KMS-11 (cell line): ENCODE data around the gene CRAMP1.

Experiments
- H2AFZ ChIP-seq: fragments of 200-600 bp; sonication (generic); 2 replicates; pipeline ENCODE4 v1.6.1; 2016; ENCODE audit warnings: antibody characterized with exemption, mixed run types, low read depth
- H3K27ac ChIP-seq: fragments of 200-600 bp; sonication (generic); 2 replicates; pipeline ENCODE4 v1.6.1; 2016; ENCODE audit warnings: mild to moderate bottlenecking, mixed run types
- H3K27me3 ChIP-seq: fragments of 200-600 bp; sonication (generic); 2 replicates; pipeline ENCODE4 v1.6.1; 2017; ENCODE audit warnings: mild to moderate bottlenecking, low read depth, mixed run types, moderate library complexity; ENCODE audit not compliant: insufficient read depth
- H3K36me3 ChIP-seq: fragments of 200-600 bp; sonication (generic); 2 replicates; pipeline ENCODE4 v1.6.1; 2017; ENCODE audit warnings: mild to moderate bottlenecking, mixed run types; ENCODE audit not compliant: insufficient read depth
- H3K4me1 ChIP-seq: fragments of 200-600 bp; sonication (generic); 2 replicates; pipeline ENCODE4 v1.6.1; 2016; ENCODE audit warnings: mild to moderate bottlenecking, low read depth, mixed run types; ENCODE audit not compliant: poor library complexity, severe bottlenecking
- H3K4me2 ChIP-seq: fragments of 200-600 bp; sonication (generic); 2 replicates; pipeline ENCODE4 v1.7.0; 2016; ENCODE audit warnings: mild to moderate bottlenecking, mixed run types
- H3K4me3 ChIP-seq: fragments of 200-600 bp; sonication (generic); IDR thresholded peaks from 2 replicates; pipeline ENCODE4 v1.6.1; 2017; ENCODE audit warnings: low read depth, low read length, mixed read lengths; ENCODE audit not compliant: insufficient read depth
- H3K79me2 ChIP-seq: fragments of 200-600 bp; sonication (generic); 2 replicates; pipeline ENCODE4 v1.6.1; 2016; ENCODE audit warnings: low read depth, mixed run types; ENCODE audit not compliant: insufficient read depth
- H3K9ac ChIP-seq: fragments of 200-600 bp; sonication (generic); 2 replicates; pipeline ENCODE4 v1.6.1; 2016; ENCODE audit warnings: mild to moderate bottlenecking, mixed run types
- H4K20me1 ChIP-seq: fragments of 200-600 bp; sonication (generic); 2 replicates; pipeline ENCODE4 v1.6.1; 2016; ENCODE audit warnings: mild to moderate bottlenecking, mixed run types; ENCODE audit not compliant: insufficient read depth
- CTCF ChIP-seq: fragments of 200-600 bp; sonication (generic); conservative IDR thresholded peaks from 2 replicates; pipeline ENCODE4 v1.6.1; 2017; ENCODE audit warnings: low read depth, mild to moderate bottlenecking, antibody characterized with exemption, low read length, moderate library complexity, mixed read lengths

CRAMP1 gene

GRCh38 chr16:1641261-1641660 lies 29.1 kb downstream of the CRAMP1 start:
- TF ChIP-seq CTCF: no peak
- Histone ChIP-seq H3K4me1 (no peaks in the 10 kb centered on the region), H3K9ac (no peak overlapping the region), H2AFZ (no peak overlapping the region), H3K4me3 (no peak overlapping the region), H3K27me3 (no peaks in the 10 kb centered on the region), H3K4me2 (no peak overlapping the region), H3K79me2 (no peaks in the 10 kb centered on the region), H3K27ac (no peak overlapping the region), H3K36me3 (no peaks in the 10 kb centered on the region; the same call in 1 of the 2 replicates), H4K20me1 (no peaks in the 10 kb centered on the region)

DNA sequence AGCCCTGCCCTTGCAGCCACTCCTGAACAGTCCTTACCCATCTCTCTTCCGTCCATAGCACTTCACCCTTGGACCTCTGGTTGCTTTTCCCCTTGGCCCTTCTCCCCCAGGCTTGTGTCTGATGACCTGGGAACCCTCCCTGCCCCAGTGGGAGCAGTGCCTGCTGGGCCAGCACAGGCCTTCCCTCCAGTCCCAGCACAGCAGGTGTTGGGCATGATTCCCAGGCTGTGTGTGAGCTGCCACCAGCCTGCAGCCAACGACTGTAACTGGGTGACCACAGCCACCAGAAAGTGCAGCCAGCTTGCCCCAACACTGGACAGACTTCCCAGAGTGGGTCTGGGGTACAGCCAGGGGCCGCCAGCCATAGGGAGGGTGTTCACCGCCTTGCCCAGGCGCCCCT lies 30.0 kb downstream of the CRAMP1 start:
- Histone ChIP-seq H3K9ac (no peak overlapping the region), H3K4me1 (no peaks in the 10 kb centered on the region), H3K79me2 (no peaks in the 10 kb centered on the region), H2AFZ (no peak overlapping the region), H3K4me3 (no peak overlapping the region), H3K36me3 (no peaks in the 10 kb centered on the region; the same call in 1 of the 2 replicates), H3K27me3 (no peaks in the 10 kb centered on the region), H3K27ac (no peak overlapping the region), H3K4me2 (no peak overlapping the region), H4K20me1 (no peaks in the 10 kb centered on the region)
- TF ChIP-seq CTCF: no peak

DNA sequence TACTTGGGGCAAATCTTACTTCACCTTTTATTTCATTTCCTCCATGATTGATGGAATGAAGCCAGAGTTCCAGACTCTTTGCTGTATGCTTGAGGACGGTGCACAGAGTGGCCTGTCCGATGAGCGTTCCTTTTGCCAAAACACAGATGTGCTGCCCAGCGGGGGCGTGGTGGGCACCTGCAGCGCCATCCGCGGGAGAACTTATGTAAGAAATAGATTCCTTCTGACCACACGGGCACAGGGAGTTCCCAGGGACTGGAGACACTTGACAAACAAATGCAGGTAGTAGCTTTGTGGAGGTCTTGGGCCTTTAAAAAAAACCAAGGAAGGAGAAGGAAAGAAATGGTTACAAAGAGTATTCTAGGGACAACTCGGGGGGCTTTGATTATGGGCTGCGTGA lies 30.6 kb downstream of the CRAMP1 start:
- TF ChIP-seq CTCF: no peak
- no peak overlapping the region for H3K4me2 ChIP-seq
- H3K36me3 ChIP-seq: no peaks in the 10 kb centered on the region; the same call in 1 of the 2 replicates
- H2AFZ ChIP-seq: no peak overlapping the region
- H3K9ac ChIP-seq: no peak overlapping the region
- H3K4me3 ChIP-seq: no peak overlapping the region
- H4K20me1 ChIP-seq: no peaks in the 10 kb centered on the region
- no peaks in the 10 kb centered on the region for H3K79me2 ChIP-seq
- no peaks in the 10 kb centered on the region for H3K27me3 ChIP-seq
- H3K4me1 ChIP-seq: no peaks in the 10 kb centered on the region
- no peak overlapping the region for H3K27ac ChIP-seq

GRCh38 chr16:1643521-1643920 lies 31.4 kb downstream of the CRAMP1 start:
- Histone ChIP-seq H3K4me1 (no peaks in the 10 kb centered on the region), H3K9ac (no peak overlapping the region), H3K36me3 (no peaks in the 10 kb centered on the region; the same call in 1 of the 2 replicates), H3K4me2 (no peak overlapping the region), H2AFZ (no peak overlapping the region), H3K27me3 (no peaks in the 10 kb centered on the region), H4K20me1 (no peaks in the 10 kb centered on the region), H3K4me3 (no peak overlapping the region), H3K79me2 (no peaks in the 10 kb centered on the region), H3K27ac (no peak overlapping the region)
- no peak for TF ChIP-seq CTCF
